Measurements from ENCODE around the gene PHYH. TPM values are rescaled to one million over a fixed set of nuclear protein-coding genes. Genes with fewer than 3 reads are reported as not detected.
"Not testable (repeated sequence)": the region's sequence is repeated elsewhere in the genome, so short reads cannot be mapped to it uniquely, and the experiment has no call there.

Gene PHYH
- total RNA-seq, 4 donors from 2014 or later, result 31.9 to 53.4 (median 36.4) TPM

GRCh38 chr10:13253726-13254125 lies 46.1 kb downstream of the PHYH start:
- TF ChIP-seq CTCF (IDR thresholded peaks at IDR 0.05), result no peak
- TF ChIP-seq EP300 (IDR thresholded peaks at IDR 0.05), result no peak
- no peak for TF ChIP-seq POLR2AphosphoS5 (IDR thresholded peaks at IDR 0.05)
- TF ChIP-seq POLR2A (IDR thresholded peaks at IDR 0.05), result no peak

GRCh38 chr10:13247784-13248183 lies 52.1 kb downstream of the PHYH start:
- 92 to 100% methylated on average over 2 to 4 of the region's 4 CpGs for WGBS, 2 donors (ENCODE audit: low coverage in 1 of 2)
- TF ChIP-seq POLR2A (IDR thresholded peaks at IDR 0.05) (no peak), CTCF (IDR thresholded peaks at IDR 0.05) (no peak)
- Histone ChIP-seq H3K27ac (no peak overlapping the region), H3K4me3 (no peak overlapping the region), H3K4me1 (no peaks in the 10 kb centered on the region), H3K9me3 (no peaks in the 10 kb centered on the region), H3K36me3 (no peaks in the 10 kb centered on the region), H3K27me3 (no peaks in the 10 kb centered on the region)
- ATAC-seq, result no peak

More at GRCh38 chr10:13253726-13254125, 46.1 kb downstream of the PHYH start:
- no peak overlapping the region for H3K27ac ChIP-seq
- ATAC-seq, result no peak
- no peaks in the 10 kb centered on the region for H3K4me1 ChIP-seq
- H3K36me3 ChIP-seq, result no peaks in the 10 kb centered on the region
- WGBS, 2 donors (ENCODE audit: low coverage in 1 of 2), result 87 to 89% methylated on average over 4 of the region's 4 CpGs
- no peaks in the 10 kb centered on the region for H3K27me3 ChIP-seq
- no peak overlapping the region for H3K4me3 ChIP-seq
- no peaks in the 10 kb centered on the region for H3K9me3 ChIP-seq

- Histone ChIP-seq H3K4me3 (no peak overlapping the region), H3K27me3 (no peaks in the 10 kb centered on the region), H3K36me3 (no peaks in the 10 kb centered on the region), H3K4me1 (no peaks in the 10 kb centered on the region), H3K9me3 (no peaks in the 10 kb centered on the region), H3K27ac (no peak overlapping the region)
- TF ChIP-seq EP300 (IDR thresholded peaks at IDR 0.05) (no peak), CTCF (IDR thresholded peaks at IDR 0.05) (no peak), POLR2AphosphoS5 (IDR thresholded peaks at IDR 0.05) (no peak), POLR2A (IDR thresholded peaks at IDR 0.05) (no peak)
- no CpG with 5 or more reads among the region's 9 CpGs for WGBS, 2 donors (ENCODE audit: low coverage in 1 of 2)
- no peak for ATAC-seq
Observed at GRCh38 chr10:13247246-13247645, 52.6 kb downstream of the PHYH start.

- H3K9me3 ChIP-seq, H3K4me3 ChIP-seq: not testable (repeated sequence)
- 92 to 95% methylated on average over 2 to 5 of the region's 5 CpGs for WGBS, 2 donors (ENCODE audit: low coverage in 1 of 2)
Observed at GRCh38 chr10:13242260-13242659, 57.6 kb downstream of the PHYH start.

GRCh38 chr10:13241613-13242012 lies 58.3 kb downstream of the PHYH start:
- H3K36me3 ChIP-seq, result no peaks in the 10 kb centered on the region
- no peak for ATAC-seq
- TF ChIP-seq EP300 (IDR thresholded peaks at IDR 0.05), result no peak
- TF ChIP-seq POLR2AphosphoS5 (IDR thresholded peaks at IDR 0.05), result no peak
- no peak for TF ChIP-seq POLR2A (IDR thresholded peaks at IDR 0.05)
- no peaks in the 10 kb centered on the region for H3K9me3 ChIP-seq
- no peak overlapping the region for H3K27ac ChIP-seq
- no peaks in the 10 kb centered on the region for H3K27me3 ChIP-seq
- no peaks in the 10 kb centered on the region for H3K4me1 ChIP-seq
- 75 to 100% methylated on average over 1 of the region's 3 CpGs for WGBS, 2 donors (ENCODE audit: low coverage in 1 of 2)
- H3K4me3 ChIP-seq, result no peak overlapping the region

More at GRCh38 chr10:13242260-13242659, 57.6 kb downstream of the PHYH start:
- not testable (repeated sequence) for H3K4me1 ChIP-seq, ATAC-seq, H3K36me3 ChIP-seq, H3K27me3 ChIP-seq, H3K27ac ChIP-seq

GRCh38 chr10:13239923-13240322 lies 59.9 kb downstream of the PHYH start:
- H3K27ac ChIP-seq, result no peak overlapping the region
- no peak overlapping the region for H3K4me3 ChIP-seq
- no peaks in the 10 kb centered on the region for H3K36me3 ChIP-seq
- H3K27me3 ChIP-seq, result peaks cover 3% of the 10 kb centered on the region
- WGBS, 2 donors (ENCODE audit: low coverage in 1 of 2), result 76 to 84% methylated on average over 4 of the region's 7 CpGs
- TF ChIP-seq POLR2AphosphoS5 (IDR thresholded peaks at IDR 0.05) (no peak), POLR2A (IDR thresholded peaks at IDR 0.05) (no peak), CTCF (IDR thresholded peaks at IDR 0.05) (no peak), EP300 (IDR thresholded peaks at IDR 0.05) (no peak)
- ATAC-seq, result no peak
- H3K4me1 ChIP-seq, result no peaks in the 10 kb centered on the region
- H3K9me3 ChIP-seq, result no peaks in the 10 kb centered on the region

Measured in gastroesophageal sphincter (tissue), 4 donors.